Stomach (tissue), 4 donors: Measurements from ENCODE around the gene SCFD2.

Source experiments
- EP300 ChIP-seq: sonication (generic); formaldehyde crosslinking; IDR thresholded peaks from one replicate; pipeline ENCODE4 v1.6.1; 2017; ENCODE audit warnings: antibody characterized with exemption
- POLR2A ChIP-seq, 4 donors: fragments of 450-650 bp; IDR thresholded peaks; one replicate each; pipeline ENCODE4 v1.6.1; 2016; ENCODE audit warnings: antibody characterized with exemption in 4 of 4, control low read depth in 2 of 4, mild to moderate bottlenecking in 1 of 4, moderate library complexity in 1 of 4
- POLR2AphosphoS5 ChIP-seq, 3 donors: sonication (generic); formaldehyde crosslinking; IDR thresholded peaks; one replicate each; pipeline ENCODE4 v1.6.1; 2016; ENCODE audit warnings: antibody characterized with exemption in 3 of 3
- TF ChIP-seq, protein P1 (sequence below), 7 experiments: fragments of 450-650 bp in 4 of 7; fragments of 200-600 bp in 3 of 7; sonication (generic) in 3 of 7; IDR thresholded peaks; one replicate each; pipeline ENCODE4 v1.5.1; 2016 to 2019; ENCODE audit warnings: antibody characterized with exemption in 7 of 7, control low read depth in 2 of 7, mild to moderate bottlenecking in 1 of 7

GRCh38 chr4:53055716-53056403, 310.0 kb downstream of the SCFD2 start:
- no peak for TF ChIP-seq POLR2AphosphoS5 (IDR thresholded peaks at IDR 0.05)
- TF ChIP-seq, protein P1, sequence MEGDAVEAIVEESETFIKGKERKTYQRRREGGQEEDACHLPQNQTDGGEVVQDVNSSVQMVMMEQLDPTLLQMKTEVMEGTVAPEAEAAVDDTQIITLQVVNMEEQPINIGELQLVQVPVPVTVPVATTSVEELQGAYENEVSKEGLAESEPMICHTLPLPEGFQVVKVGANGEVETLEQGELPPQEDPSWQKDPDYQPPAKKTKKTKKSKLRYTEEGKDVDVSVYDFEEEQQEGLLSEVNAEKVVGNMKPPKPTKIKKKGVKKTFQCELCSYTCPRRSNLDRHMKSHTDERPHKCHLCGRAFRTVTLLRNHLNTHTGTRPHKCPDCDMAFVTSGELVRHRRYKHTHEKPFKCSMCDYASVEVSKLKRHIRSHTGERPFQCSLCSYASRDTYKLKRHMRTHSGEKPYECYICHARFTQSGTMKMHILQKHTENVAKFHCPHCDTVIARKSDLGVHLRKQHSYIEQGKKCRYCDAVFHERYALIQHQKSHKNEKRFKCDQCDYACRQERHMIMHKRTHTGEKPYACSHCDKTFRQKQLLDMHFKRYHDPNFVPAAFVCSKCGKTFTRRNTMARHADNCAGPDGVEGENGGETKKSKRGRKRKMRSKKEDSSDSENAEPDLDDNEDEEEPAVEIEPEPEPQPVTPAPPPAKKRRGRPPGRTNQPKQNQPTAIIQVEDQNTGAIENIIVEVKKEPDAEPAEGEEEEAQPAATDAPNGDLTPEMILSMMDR (IDR thresholded peaks at IDR 0.05): no peak
- TF ChIP-seq POLR2A (IDR thresholded peaks at IDR 0.05): no peak
- TF ChIP-seq EP300: no peak
